Upper lobe of left lung (tissue), 6 donors: ENCODE results near the gene SYT14. TPM values are rescaled to one million over a fixed set of nuclear protein-coding genes. Genes with fewer than 3 reads are reported as not detected.

ENCODE experiments used
- ATAC-seq, 2 donors: fragments of 200-7000 bp; cut with Tn5 transposase; one replicate each; pipeline ENCODE4 v1.9.1; 2022; ENCODE audit warnings: mild to moderate bottlenecking in 2 of 2, moderate library complexity in 2 of 2; ENCODE audit not compliant: low FRiP score in 2 of 2
- DNase-seq, 2 donors: peaks; one replicate each; pipeline ENCODE4 v3.0.0-alpha.2; 2019 to 2020
- H3K27ac ChIP-seq, 4 donors: fragments of 200-600 bp; sonication (generic); one replicate each; pipeline ENCODE4 v1.5.1; 2016 to 2019
- H3K27me3 ChIP-seq, 4 donors: fragments of 200-600 bp; sonication (generic); one replicate each; pipeline ENCODE4 v1.5.1; 2017 to 2019
- H3K36me3 ChIP-seq, 4 donors: fragments of 200-600 bp; sonication (generic); one replicate each; pipeline ENCODE4 v1.5.1; 2016 to 2019
- H3K4me1 ChIP-seq, 4 donors: fragments of 200-600 bp; sonication (generic); one replicate each; pipeline ENCODE4 v1.5.1; 2018 to 2019
- H3K4me3 ChIP-seq, 4 donors: fragments of 200-600 bp; sonication (generic); one replicate each; pipeline ENCODE4 v1.5.1; 2017 to 2019; ENCODE audit warnings: mild to moderate bottlenecking in 2 of 4, moderate library complexity in 1 of 4
- H3K9me3 ChIP-seq, 4 donors: fragments of 200-600 bp; sonication (generic); one replicate each; pipeline ENCODE4 v1.5.1; 2018 to 2019
- CTCF ChIP-seq, 6 experiments: fragments of 450-650 bp in 4 of 6; fragments of 200-600 bp in 2 of 6; sonication (generic) in 2 of 6; IDR thresholded peaks; one replicate each; pipeline ENCODE4 v1.5.1; 2016 to 2019; ENCODE audit warnings: antibody characterized with exemption in 6 of 6
- EP300 ChIP-seq, 4 donors: sonication (generic); formaldehyde crosslinking; IDR thresholded peaks; one replicate each; pipeline ENCODE4 v1.5.1; 2017; ENCODE audit warnings: antibody characterized with exemption in 4 of 4, control low read depth in 2 of 4
- POLR2A ChIP-seq, 4 donors: fragments of 450-650 bp; IDR thresholded peaks; one replicate each; pipeline ENCODE4 v1.5.1; 2016 to 2017; ENCODE audit warnings: antibody characterized with exemption in 4 of 4, mild to moderate bottlenecking in 2 of 4
- POLR2AphosphoS5 ChIP-seq, 2 donors: sonication (generic); formaldehyde crosslinking; IDR thresholded peaks; one replicate each; pipeline ENCODE4 v1.5.1; 2017; ENCODE audit warnings: antibody characterized with exemption in 2 of 2
- WGBS, 2 donors: methylation state at CpG; one replicate each; pipeline ENCODE4 v1.1.5; 2017 to 2018; 5-methylcytosine and 5-hydroxymethylcytosine counted together
- total RNA-seq, 6 donors: library from RNA; depleted of rRNA in 4 of 6; stranded (reverse); fragments of >200 nt in 4 of 6; gene quantifications; one replicate each; pipeline versions ENCODE4 v1.1.0 to v1.2.1, GENCODE V29; 2016 to 2021
- donor health status: DM: no; HTN: no; CAD: no; lungs with moderate emphysema.
- donor health status: DM: no; HTN: yes; CAD: no; lungs with severe emphysema.

The SYT14 gene
- total RNA-seq, 6 donors from 2014 or later: not detected

GRCh38 chr1:210129759-210130158 lies 191.7 kb downstream of the SYT14 start:
- no peak overlapping the region for H3K27ac ChIP-seq
- no peak overlapping the region for H3K4me3 ChIP-seq
- no peak for TF ChIP-seq POLR2A (IDR thresholded peaks at IDR 0.05)
- TF ChIP-seq CTCF (IDR thresholded peaks at IDR 0.05): no peak
- TF ChIP-seq EP300 (IDR thresholded peaks at IDR 0.05): no peak
- no peak for TF ChIP-seq POLR2AphosphoS5 (IDR thresholded peaks at IDR 0.05)
- ATAC-seq (no peak), DNase-seq (no peak)
- 65 to 73% methylated on average over 2 of the region's 2 CpGs for WGBS, 2 donors
- no peaks in the 10 kb centered on the region for H3K27me3 ChIP-seq
- H3K36me3 ChIP-seq: no peaks in the 10 kb centered on the region
- no peaks in the 10 kb centered on the region for H3K4me1 ChIP-seq
- no peaks in the 10 kb centered on the region for H3K9me3 ChIP-seq

- H3K36me3 ChIP-seq: no peaks in the 10 kb centered on the region
- H3K4me3 ChIP-seq: no peak overlapping the region
- no peaks in the 10 kb centered on the region for H3K9me3 ChIP-seq
- ATAC-seq: no peak
- 51 to 75% methylated on average over 3 of the region's 3 CpGs for WGBS, 2 donors
- no peak for DNase-seq
- no peak for TF ChIP-seq POLR2AphosphoS5 (IDR thresholded peaks at IDR 0.05)
- no peak for TF ChIP-seq CTCF (IDR thresholded peaks at IDR 0.05)
- TF ChIP-seq EP300 (IDR thresholded peaks at IDR 0.05): no peak
- TF ChIP-seq POLR2A (IDR thresholded peaks at IDR 0.05): no peak
- H3K27ac ChIP-seq: no peak overlapping the region
- no peaks in the 10 kb centered on the region for H3K4me1 ChIP-seq
- H3K27me3 ChIP-seq: no peaks in the 10 kb centered on the region
These were observed 194.6 kb downstream of the SYT14 start for GRCh38 chr1:210132582-210132981.

GRCh38 chr1:210143465-210144062 lies 205.5 kb downstream of the SYT14 start:
- TF ChIP-seq CTCF (IDR thresholded peaks at IDR 0.05): peak; percentile 28 to 65 (median 48)
- no peak for TF ChIP-seq EP300 (IDR thresholded peaks at IDR 0.05)
- TF ChIP-seq POLR2AphosphoS5 (IDR thresholded peaks at IDR 0.05): no peak
- 38 to 40% methylated on average over 4 of the region's 4 CpGs for whole genome bisulfite sequencing, 2 donors
- peak in 1 of 2 donors; percentile 70 for ATAC-seq

GRCh38 chr1:210144736-210145135 lies 206.7 kb downstream of the SYT14 start:
- Histone ChIP-seq H3K4me1 (no peaks in the 10 kb centered on the region), H3K27ac (no peak overlapping the region), H3K36me3 (no peaks in the 10 kb centered on the region), H3K27me3 (no peaks in the 10 kb centered on the region), H3K4me3 (no peak overlapping the region), H3K9me3 (no peaks in the 10 kb centered on the region)
- ATAC-seq (no peak), DNase-seq (no peak)
- no peak for TF ChIP-seq EP300 (IDR thresholded peaks at IDR 0.05)
- TF ChIP-seq POLR2A (IDR thresholded peaks at IDR 0.05): no peak
- TF ChIP-seq CTCF (IDR thresholded peaks at IDR 0.05): no peak
- TF ChIP-seq POLR2AphosphoS5 (IDR thresholded peaks at IDR 0.05): no peak
- WGBS, 2 donors: 69 to 70% methylated on average over 3 of the region's 3 CpGs

More at GRCh38 chr1:210143465-210144062, 205.5 kb downstream of the SYT14 start:
- Histone ChIP-seq H3K4me1 (no peaks in the 10 kb centered on the region), H3K27me3 (no peaks in the 10 kb centered on the region), H3K27ac (no peak overlapping the region), H3K36me3 (no peaks in the 10 kb centered on the region), H3K9me3 (no peaks in the 10 kb centered on the region), H3K4me3 (no peak overlapping the region)
- peak in 1 of 2 donors; percentile 56 for DNase-seq

- no peaks in the 10 kb centered on the region for H3K9me3 ChIP-seq
- no peak overlapping the region for H3K27ac ChIP-seq
- H3K4me3 ChIP-seq: no peak overlapping the region
- 51 to 64% methylated on average over 3 of the region's 3 CpGs for WGBS, 2 donors
- no peaks in the 10 kb centered on the region for H3K27me3 ChIP-seq
- H3K4me1 ChIP-seq: no peaks in the 10 kb centered on the region
- H3K36me3 ChIP-seq: no peaks in the 10 kb centered on the region
- ATAC-seq (no peak), DNase-seq (no peak)
- no peak for TF ChIP-seq EP300 (IDR thresholded peaks at IDR 0.05)
- TF ChIP-seq POLR2AphosphoS5 (IDR thresholded peaks at IDR 0.05): no peak
- no peak for TF ChIP-seq POLR2A (IDR thresholded peaks at IDR 0.05)
- no peak for TF ChIP-seq CTCF (IDR thresholded peaks at IDR 0.05)
These were observed 213.1 kb downstream of the SYT14 start for GRCh38 chr1:210151052-210151672.
